Central memory CD8-positive, alpha-beta T cell (primary cell): ENCODE measurements around the gene SLC16A12.
A peak's percentile ranks its signal among the peaks of the same experiment; 100 is the strongest.
"Not testable (repeated sequence)": the region's sequence is repeated elsewhere in the genome, so short reads cannot be mapped to it uniquely, and the experiment has no call there.

Experiments
- ATAC-seq: fragments of 150-1000 bp; cut with Tn5 transposase; replicated peaks from 2 replicates; pipeline ENCODE4 v1.10.0; 2022; ENCODE audit warnings: mild to moderate bottlenecking, moderate FRiP score, moderate number of reproducible peaks; ENCODE audit not compliant: poor library complexity, severe bottlenecking; ENCODE audit errors: extremely low read depth
- DNase-seq, 2 donors: peaks; one replicate each; pipeline ENCODE4 v3.0.0; 2021; ENCODE audit warnings: low spot score in 2 of 2
- H3K27ac Mint-ChIP-seq: one replicate; pipeline ENCODE4 v1.8.0; 2022; ENCODE audit warnings: low read depth, mild to moderate bottlenecking, moderate library complexity, mixed read lengths
- H3K27me3 Mint-ChIP-seq: one replicate; pipeline ENCODE4 v1.8.0; 2022; ENCODE audit warnings: mixed read lengths
- H3K36me3 Mint-ChIP-seq: one replicate; pipeline ENCODE4 v1.8.0; 2022; ENCODE audit warnings: mild to moderate bottlenecking, moderate library complexity, mixed read lengths; ENCODE audit not compliant: insufficient read depth
- H3K4me1 Mint-ChIP-seq: one replicate; pipeline ENCODE4 v1.8.0; 2022; ENCODE audit warnings: mixed read lengths
- H3K4me3 Mint-ChIP-seq: one replicate; pipeline ENCODE4 v1.8.0; 2022; ENCODE audit warnings: mild to moderate bottlenecking, moderate library complexity, mixed read lengths
- H3K9me3 Mint-ChIP-seq: one replicate; pipeline ENCODE4 v1.8.0; 2022; ENCODE audit warnings: mixed read lengths

The SLC16A12 gene

GRCh38 chr10:89395141-89395540 lies 140.3 kb downstream of the SLC16A12 start:
- H3K36me3 Mint-ChIP-seq = peaks cover 4% of the 10 kb centered on the region
- DNase-seq (no peak), ATAC-seq (no peak)
- peak overlapping the region; percentile 21 for H3K4me3 Mint-ChIP-seq
- H3K27me3 Mint-ChIP-seq = no peaks in the 10 kb centered on the region
- no peaks in the 10 kb centered on the region for H3K9me3 Mint-ChIP-seq
- peaks cover 26% of the 10 kb centered on the region for H3K4me1 Mint-ChIP-seq
- H3K27ac Mint-ChIP-seq = no peak overlapping the region

GRCh38 chr10:89393898-89394297 lies 141.5 kb downstream of the SLC16A12 start:
- ATAC-seq (no peak), DNase-seq (no peak)
- Mint-ChIP-seq H3K9me3 (no peaks in the 10 kb centered on the region), H3K27me3 (no peaks in the 10 kb centered on the region), H3K36me3 (peaks cover 4% of the 10 kb centered on the region), H3K27ac (no peak overlapping the region), H3K4me3 (no peak overlapping the region), H3K4me1 (peaks cover 20% of the 10 kb centered on the region)

GRCh38 chr10:89392974-89393373 lies 142.4 kb downstream of the SLC16A12 start:
- DNase-seq (no peak), ATAC-seq (no peak)
- H3K36me3 Mint-ChIP-seq = peaks cover 4% of the 10 kb centered on the region
- no peaks in the 10 kb centered on the region for H3K27me3 Mint-ChIP-seq
- H3K27ac Mint-ChIP-seq = peak overlapping the region; percentile 87
- H3K4me3 Mint-ChIP-seq = peak overlapping the region; percentile 85
- H3K9me3 Mint-ChIP-seq = no peaks in the 10 kb centered on the region
- H3K4me1 Mint-ChIP-seq = peaks cover 16% of the 10 kb centered on the region

- H3K9me3 Mint-ChIP-seq = no peaks in the 10 kb centered on the region
- peak within 1 kb of the TSS; percentile 87 for H3K27ac Mint-ChIP-seq
- H3K27me3 Mint-ChIP-seq = no peaks in the 10 kb centered on the region
- H3K36me3 Mint-ChIP-seq = peaks cover 4% of the 10 kb centered on the region
- peak within 1 kb of the TSS; percentile 85 for H3K4me3 Mint-ChIP-seq
- DNase-seq = peak in 1 of 2 donors; percentile 28
- ATAC-seq = peak; percentile 95
- peaks cover 16% of the 10 kb centered on the region for H3K4me1 Mint-ChIP-seq
Observed at GRCh38 chr10:89391907-89392756, 143.3 kb downstream of the SLC16A12 start, which contains the start of gene IFIT1. TSS of gene IFIT1 (plus strand) at chr10:89392623. CDS start at chr10:89392713, 90 bp downstream.

GRCh38 chr10:89391226-89391576 lies 144.2 kb downstream of the SLC16A12 start:
- not testable (repeated sequence) for DNase-seq, H3K4me3 Mint-ChIP-seq, H3K36me3 Mint-ChIP-seq, ATAC-seq, H3K9me3 Mint-ChIP-seq, H3K27me3 Mint-ChIP-seq
- Mint-ChIP-seq H3K4me1 (peaks cover 16% of the 10 kb centered on the region), H3K27ac (peak overlapping the region; percentile 87)

- Mint-ChIP-seq H3K27ac (no peak overlapping the region), H3K9me3 (no peaks in the 10 kb centered on the region), H3K4me1 (peaks cover 16% of the 10 kb centered on the region), H3K36me3 (peaks cover 4% of the 10 kb centered on the region), H3K27me3 (no peaks in the 10 kb centered on the region), H3K4me3 (no peak overlapping the region)
- no peak for DNase-seq
- ATAC-seq = no peak
Observed at GRCh38 chr10:89390476-89391225, 144.7 kb downstream of the SLC16A12 start.

GRCh38 chr10:89389254-89389653 lies 146.1 kb downstream of the SLC16A12 start:
- ATAC-seq (no peak), DNase-seq (no peak)
- no peak overlapping the region for H3K27ac Mint-ChIP-seq
- no peaks in the 10 kb centered on the region for H3K9me3 Mint-ChIP-seq
- H3K4me3 Mint-ChIP-seq = no peak overlapping the region
- no peaks in the 10 kb centered on the region for H3K27me3 Mint-ChIP-seq
- peaks cover 10% of the 10 kb centered on the region for H3K4me1 Mint-ChIP-seq
- peaks cover 4% of the 10 kb centered on the region for H3K36me3 Mint-ChIP-seq

GRCh38 chr10:89388806-89389205 lies 146.6 kb downstream of the SLC16A12 start:
- Mint-ChIP-seq H3K27ac (no peak overlapping the region), H3K9me3 (no peaks in the 10 kb centered on the region), H3K4me1 (peaks cover 10% of the 10 kb centered on the region), H3K4me3 (no peak overlapping the region), H3K36me3 (peaks cover 4% of the 10 kb centered on the region), H3K27me3 (no peaks in the 10 kb centered on the region)
- ATAC-seq = no peak
- DNase-seq = no peak

- no peak for ATAC-seq
- DNase-seq = no peak
- H3K27me3 Mint-ChIP-seq = no peaks in the 10 kb centered on the region
- no peaks in the 10 kb centered on the region for H3K4me1 Mint-ChIP-seq
- H3K27ac Mint-ChIP-seq = no peak overlapping the region
- H3K9me3 Mint-ChIP-seq = no peaks in the 10 kb centered on the region
- no peaks in the 10 kb centered on the region for H3K36me3 Mint-ChIP-seq
- no peak overlapping the region for H3K4me3 Mint-ChIP-seq
Observed at GRCh38 chr10:89384474-89385340, 150.7 kb downstream of the SLC16A12 start.

- H3K4me1 Mint-ChIP-seq = no peaks in the 10 kb centered on the region
- no peaks in the 10 kb centered on the region for H3K27me3 Mint-ChIP-seq
- no peak for ATAC-seq
- no peaks in the 10 kb centered on the region for H3K36me3 Mint-ChIP-seq
- H3K9me3 Mint-ChIP-seq = no peaks in the 10 kb centered on the region
- DNase-seq = no peak
- H3K4me3 Mint-ChIP-seq = no peak overlapping the region
- H3K27ac Mint-ChIP-seq = no peak overlapping the region
Observed at GRCh38 chr10:89382757-89383156, 152.6 kb downstream of the SLC16A12 start.
